Naive thymus-derived CD4-positive, alpha-beta T cell (primary cell): ENCODE measurements around the gene CABLES2. TPM values are rescaled to one million over a fixed set of nuclear protein-coding genes. Genes with fewer than 3 reads are reported as not detected.

Experiments used
- ATAC-seq: fragments of 150-1000 bp; cut with Tn5 transposase; 2 replicates; pipeline ENCODE4 v1.10.0; 2021; ENCODE audit warnings: mild to moderate bottlenecking, moderate library complexity
- CTCF ChIA-PET: fragments of 350-600 bp; sonication (Branson Sonifier 250); formaldehyde crosslinking; loops from one replicate; lab custom pipeline; 2021; ENCODE audit warnings: antibody characterized with exemption; lab: Charles Lee
- POLR2A ChIA-PET: fragments of 350-600 bp; sonication (Branson Sonifier 250); formaldehyde crosslinking; loops from one replicate; lab custom pipeline; 2021; ENCODE audit warnings: antibody characterized with exemption, inconsistent platforms; lab: Charles Lee
- DNase-seq, 9 donors: peaks; one replicate each; pipeline versions ENCODE4 v3.0.0 to v3.0.0-alpha.2; 2020 to 2022; ENCODE audit warnings: mixed read lengths in 1 of 9
- H3K27ac ChIP-seq: one replicate; pipeline ENCODE4 v1.7.0; 2013; ENCODE audit warnings: mild to moderate bottlenecking, low read depth, low read length, moderate library complexity
- H3K27me3 ChIP-seq, 2 donors: one replicate each; pipeline ENCODE4 v1.7.0; 2013; ENCODE audit warnings: low read length in 2 of 2, mild to moderate bottlenecking in 2 of 2, moderate library complexity in 2 of 2; ENCODE audit not compliant: control insufficient read depth in 2 of 2, insufficient read depth in 2 of 2
- H3K36me3 ChIP-seq, 3 experiments: 1 replicate in 2 of 3; 2 replicates in 1 of 3; pipeline ENCODE4 v1.7.0; 2013; ENCODE audit warnings: low read length in 3 of 3, mild to moderate bottlenecking in 3 of 3, moderate library complexity in 1 of 3; ENCODE audit not compliant: insufficient read depth in 3 of 3, control insufficient read depth in 2 of 3
- H3K4me1 ChIP-seq, 2 donors: one replicate each; pipeline ENCODE4 v1.7.0; 2013; ENCODE audit warnings: low read length in 2 of 2, mild to moderate bottlenecking in 2 of 2, moderate library complexity in 1 of 2; ENCODE audit not compliant: control insufficient read depth in 2 of 2, insufficient read depth in 2 of 2
- H3K4me3 ChIP-seq: 2 replicates; pipeline ENCODE4 v1.7.0; 2013; ENCODE audit warnings: mild to moderate bottlenecking, low read length
- H3K9me3 ChIP-seq, 3 experiments: 1 replicate in 2 of 3; 2 replicates in 1 of 3; pipeline ENCODE4 v1.7.0; 2013; ENCODE audit warnings: low read length in 3 of 3; ENCODE audit not compliant: control insufficient read depth in 2 of 3
- H3K27ac Mint-ChIP-seq, 9 donors: one replicate each; pipeline ENCODE4 v1.8.0; 2020 to 2022; ENCODE audit warnings: mixed read lengths in 9 of 9, mild to moderate bottlenecking in 8 of 9, moderate library complexity in 5 of 9, inconsistent platforms in 2 of 9
- H3K27me3 Mint-ChIP-seq, 5 donors: one replicate each; pipeline ENCODE4 v1.8.0; 2021 to 2022; ENCODE audit warnings: mixed read lengths in 5 of 5, mild to moderate bottlenecking in 1 of 5
- H3K36me3 Mint-ChIP-seq, 5 donors: one replicate each; pipeline ENCODE4 v1.8.0; 2020 to 2022; ENCODE audit warnings: mixed read lengths in 5 of 5, mild to moderate bottlenecking in 3 of 5, inconsistent platforms in 1 of 5
- H3K4me1 Mint-ChIP-seq, 7 donors: one replicate each; pipeline ENCODE4 v1.8.0; 2020 to 2022; ENCODE audit warnings: mixed read lengths in 7 of 7, mild to moderate bottlenecking in 3 of 7, inconsistent platforms in 1 of 7
- H3K4me3 Mint-ChIP-seq, 10 donors: one replicate each; pipeline ENCODE4 v1.8.0; 2020 to 2022; ENCODE audit warnings: mild to moderate bottlenecking in 10 of 10, mixed read lengths in 10 of 10, moderate library complexity in 6 of 10, inconsistent platforms in 2 of 10
- H3K9me3 Mint-ChIP-seq, 11 donors: one replicate each; pipeline ENCODE4 v1.8.0; 2020 to 2022; ENCODE audit warnings: mixed read lengths in 11 of 11, mild to moderate bottlenecking in 4 of 11, inconsistent platforms in 1 of 11, moderate library complexity in 1 of 11
- intact Hi-C, 2 donors: fragments of 100-400 bp; cut with micrococcal nuclease; formaldehyde crosslinking; loops; one replicate each; pipeline ENCODE4 v1.15.1; 2023
- polyA plus RNA-seq, 2 donors: library from polyadenylated mRNA; unstranded; fragments of 300-500 nt; fragmentation: Illumina TruSeq; gene quantifications; one replicate each; pipeline ENCODE4 v1.2.3, GENCODE V29; 2021
- total RNA-seq, 6 experiments: library from RNA in 5 of 6; stranded (reverse) in 5 of 6; gene quantifications; 1 replicate in 5 of 6; 2 replicates in 1 of 6; pipeline ENCODE4 v1.2.3 and lab custom pipeline; 2021 to 2026

CABLES2 gene
- total and polyA plus RNA-seq, 7 experiments from 2014 or later: 0.61 to 16.7 (median 5.6) TPM

- POLR2A ChIA-PET: no interaction called here
- H3K27me3 ChIP-seq: no peaks in the 10 kb centered on the region
- no peaks in the 10 kb centered on the region for H3K9me3 Mint-ChIP-seq
These were observed 44.2 kb upstream of the CABLES2 start for GRCh38 chr20:62451156-62451767.

GRCh38 chr20:62449951-62450691, 43.0 kb upstream of the CABLES2 start:
- Histone ChIP-seq H3K4me1 (no peaks in the 10 kb centered on the region), H3K4me3 (no peak overlapping the region), H3K9me3 (no peaks in the 10 kb centered on the region), H3K27me3 (no peaks in the 10 kb centered on the region), H3K36me3 (no peaks in the 10 kb centered on the region), H3K27ac (no peak overlapping the region)
- Mint-ChIP-seq H3K27me3 (peaks cover 0 to 15% (median 0%) of the 10 kb centered on the region in 5 donors), H3K4me1 (no peaks in the 10 kb centered on the region), H3K27ac (no peak overlapping the region), H3K4me3 (no peak overlapping the region), H3K36me3 (no peaks in the 10 kb centered on the region), H3K9me3 (no peaks in the 10 kb centered on the region)
- ChIA-PET CTCF (no interaction called here), POLR2A (no interaction called here)
- intact Hi-C loops: no loop called here
- no peak for DNase-seq
- no peak for ATAC-seq

More at GRCh38 chr20:62451156-62451767, 44.2 kb upstream of the CABLES2 start:
- DNase-seq: no peak
- Histone ChIP-seq H3K27ac (no peak overlapping the region), H3K36me3 (no peaks in the 10 kb centered on the region), H3K4me1 (no peaks in the 10 kb centered on the region), H3K9me3 (no peaks in the 10 kb centered on the region), H3K4me3 (no peak overlapping the region)
- CTCF ChIA-PET: no interaction called here
- no peaks in the 10 kb centered on the region for H3K36me3 Mint-ChIP-seq
- H3K27ac Mint-ChIP-seq: no peak overlapping the region
- H3K4me3 Mint-ChIP-seq: no peak overlapping the region
- H3K4me1 Mint-ChIP-seq: no peaks in the 10 kb centered on the region
- ATAC-seq: no peak
- H3K27me3 Mint-ChIP-seq: peaks cover 0 to 15% (median 3%) of the 10 kb centered on the region in 5 donors
- intact Hi-C loops: no loop called here

- no peak for ATAC-seq
- ChIA-PET CTCF (no interaction called here), POLR2A (no interaction called here)
- Mint-ChIP-seq H3K27ac (no peak overlapping the region), H3K4me1 (no peaks in the 10 kb centered on the region), H3K36me3 (no peaks in the 10 kb centered on the region), H3K4me3 (no peak overlapping the region), H3K27me3 (peaks cover 0 to 10% (median 0%) of the 10 kb centered on the region in 5 donors), H3K9me3 (no peaks in the 10 kb centered on the region)
- Histone ChIP-seq H3K4me1 (no peaks in the 10 kb centered on the region), H3K9me3 (no peaks in the 10 kb centered on the region), H3K4me3 (no peak overlapping the region), H3K36me3 (no peaks in the 10 kb centered on the region), H3K27ac (no peak overlapping the region), H3K27me3 (no peaks in the 10 kb centered on the region)
- intact Hi-C loops: no loop called here
- DNase-seq: no peak
These were observed 41.7 kb upstream of the CABLES2 start for GRCh38 chr20:62448788-62449187.

GRCh38 chr20:62448038-62448437, 41.0 kb upstream of the CABLES2 start:
- intact Hi-C loops: no loop called here
- no peaks in the 10 kb centered on the region for H3K9me3 ChIP-seq
- Mint-ChIP-seq H3K27ac (no peak overlapping the region), H3K4me3 (no peak overlapping the region), H3K9me3 (no peaks in the 10 kb centered on the region), H3K36me3 (no peaks in the 10 kb centered on the region), H3K27me3 (peaks cover 0 to 15% (median 0%) of the 10 kb centered on the region in 5 donors), H3K4me1 (no peaks in the 10 kb centered on the region)
- no peak for DNase-seq
- no peak for ATAC-seq
- no peaks in the 10 kb centered on the region for H3K4me1 ChIP-seq
- POLR2A ChIA-PET: no interaction called here
- no peaks in the 10 kb centered on the region for H3K27me3 ChIP-seq
- no peaks in the 10 kb centered on the region for H3K36me3 ChIP-seq
- no peak overlapping the region for H3K27ac ChIP-seq
- CTCF ChIA-PET: no interaction called here
- H3K4me3 ChIP-seq: no peak overlapping the region

GRCh38 chr20:62446888-62447869, 40.1 kb upstream of the CABLES2 start:
- H3K27me3 ChIP-seq: no peaks in the 10 kb centered on the region
- ChIA-PET POLR2A (no interaction called here), CTCF (no interaction called here)
- no peaks in the 10 kb centered on the region for H3K36me3 Mint-ChIP-seq
- DNase-seq: no peak
- no peaks in the 10 kb centered on the region for H3K36me3 ChIP-seq
- no peak overlapping the region for H3K4me3 ChIP-seq
- no peaks in the 10 kb centered on the region for H3K4me1 Mint-ChIP-seq
- no peaks in the 10 kb centered on the region for H3K4me1 ChIP-seq
- H3K27me3 Mint-ChIP-seq: peaks cover 0 to 16% (median 0%) of the 10 kb centered on the region in 5 donors
- H3K27ac Mint-ChIP-seq: no peak overlapping the region
- no peak overlapping the region for H3K4me3 Mint-ChIP-seq
- no peak overlapping the region for H3K27ac ChIP-seq
- H3K9me3 Mint-ChIP-seq: peaks cover 0 to 2% (median 0%) of the 10 kb centered on the region in 11 donors
- H3K9me3 ChIP-seq: no peaks in the 10 kb centered on the region
- no peak for ATAC-seq
- intact Hi-C loops: no loop called here

GRCh38 chr20:62446481-62446880, 39.4 kb upstream of the CABLES2 start:
- Histone ChIP-seq H3K36me3 (no peaks in the 10 kb centered on the region), H3K27me3 (no peaks in the 10 kb centered on the region), H3K9me3 (no peaks in the 10 kb centered on the region), H3K4me3 (no peak overlapping the region), H3K27ac (no peak overlapping the region), H3K4me1 (no peaks in the 10 kb centered on the region)
- Mint-ChIP-seq H3K4me1 (no peaks in the 10 kb centered on the region), H3K4me3 (no peak overlapping the region), H3K9me3 (peaks cover 0 to 2% (median 0%) of the 10 kb centered on the region in 11 donors), H3K27me3 (peaks cover 0 to 16% (median 0%) of the 10 kb centered on the region in 5 donors), H3K27ac (no peak overlapping the region), H3K36me3 (no peaks in the 10 kb centered on the region)
- intact Hi-C loops: no loop called here
- ATAC-seq (no peak), DNase-seq (no peak)
- POLR2A ChIA-PET: no interaction called here
- CTCF ChIA-PET: no interaction called here
